ENCODE results near the gene SEMA3G. TPM values are rescaled to one million over a fixed set of nuclear protein-coding genes. Genes with fewer than 3 reads are reported as not detected.

Gene SEMA3G
- total RNA-seq, 6 experiments from 2014 or later, result 0.60 to 2.8 (median 0.80) TPM

GRCh38 chr3:52399593-52399992 lies 45.3 kb downstream of the SEMA3G start:
- intact Hi-C loops (cut with DNase I), result no loop called here
- Histone ChIP-seq H3K4me1 (no peaks in the 10 kb centered on the region), H3K36me3 (peaks cover 0 to 40% (median 20%) of the 10 kb centered on the region in 4 donors), H3K9me3 (no peaks in the 10 kb centered on the region), H3K27me3 (no peaks in the 10 kb centered on the region), H3K4me3 (no peak overlapping the region), H3K27ac (no peak overlapping the region)
- TF ChIP-seq CTCF (IDR thresholded peaks at IDR 0.05) (no peak), POLR2A (IDR thresholded peaks at IDR 0.05) (no peak)
- DNase-seq (peak in 1 of 3 donors; percentile 29), ATAC-seq (no peak)
- 100% methylated on average over 2 of the region's 6 CpGs for WGBS (ENCODE audit: insufficient coverage, low coverage, low lambda C conversion rate, missing lambda C conversion rate)

- peaks cover 0 to 35% (median 16%) of the 10 kb centered on the region in 4 donors for H3K36me3 ChIP-seq
- DNase-seq, result peak in 1 of 3 donors; percentile 27
Measured at GRCh38 chr3:52399131-52399530, 45.8 kb downstream of the SEMA3G start.

GRCh38 chr3:52398670-52399081 lies 46.2 kb downstream of the SEMA3G start:
- no peak for TF ChIP-seq CTCF (IDR thresholded peaks at IDR 0.05)
- TF ChIP-seq POLR2A (IDR thresholded peaks at IDR 0.05), result no peak
- no peak overlapping the region for H3K27ac ChIP-seq
- H3K36me3 ChIP-seq, result peaks cover 0 to 31% (median 14%) of the 10 kb centered on the region in 4 donors
- no peak overlapping the region for H3K4me3 ChIP-seq
- H3K9me3 ChIP-seq, result no peaks in the 10 kb centered on the region
- 89% methylated on average over 3 of the region's 5 CpGs for WGBS (ENCODE audit: insufficient coverage, low coverage, low lambda C conversion rate, missing lambda C conversion rate)
- intact Hi-C loops (cut with DNase I), result no loop called here
- no peaks in the 10 kb centered on the region for H3K4me1 ChIP-seq
- peak in 1 of 3 donors; percentile 30 for DNase-seq
- ATAC-seq, result no peak
- H3K27me3 ChIP-seq, result no peaks in the 10 kb centered on the region

More at GRCh38 chr3:52399131-52399530, 45.8 kb downstream of the SEMA3G start:
- ATAC-seq, result no peak
- Histone ChIP-seq H3K4me3 (no peak overlapping the region), H3K9me3 (no peaks in the 10 kb centered on the region), H3K27ac (no peak overlapping the region), H3K4me1 (no peaks in the 10 kb centered on the region), H3K27me3 (no peaks in the 10 kb centered on the region)
- no CpG with 5 or more reads among the region's 4 CpGs for WGBS (ENCODE audit: insufficient coverage, low coverage, low lambda C conversion rate, missing lambda C conversion rate)
- intact Hi-C loops (cut with DNase I), result no loop called here
- TF ChIP-seq CTCF (IDR thresholded peaks at IDR 0.05), result no peak
- no peak for TF ChIP-seq POLR2A (IDR thresholded peaks at IDR 0.05)

GRCh38 chr3:52397676-52398399 lies 47.1 kb downstream of the SEMA3G start:
- Histone ChIP-seq H3K27ac (no peak overlapping the region), H3K27me3 (no peaks in the 10 kb centered on the region), H3K4me3 (no peak overlapping the region), H3K36me3 (peaks cover 0 to 28% (median 9%) of the 10 kb centered on the region in 4 donors), H3K4me1 (no peaks in the 10 kb centered on the region), H3K9me3 (no peaks in the 10 kb centered on the region)
- DNase-seq (peak in 1 of 3 donors; percentile 45), ATAC-seq (peak in 1 of 4 donors; percentile 5)
- WGBS (ENCODE audit: insufficient coverage, low coverage, low lambda C conversion rate, missing lambda C conversion rate), result 53% methylated on average over 7 of the region's 13 CpGs
- intact Hi-C loops (cut with DNase I), result no loop called here
- TF ChIP-seq CTCF (IDR thresholded peaks at IDR 0.05), result no peak
- TF ChIP-seq POLR2A (IDR thresholded peaks at IDR 0.05), result no peak

All from right lobe of liver (tissue), 6 donors.